H9 (cell line): Measurements from ENCODE around the gene KCNIP1. TPM values are rescaled to one million over a fixed set of nuclear protein-coding genes. Genes with fewer than 3 reads are reported as not detected.

Experiments
- DNase-seq: peaks from one replicate; pipeline ENCODE4 v3.0.0-alpha.2; 2017
- H2AFZ ChIP-seq: one replicate; pipeline ENCODE4 v1.6.1; 2013; ENCODE audit warnings: mild to moderate bottlenecking, low read length, control low read depth, moderate library complexity
- H2AK5ac ChIP-seq: 2 replicates; pipeline ENCODE4 v1.6.1; 2013; ENCODE audit warnings: low read length, control low read depth, mixed read lengths; ENCODE audit not compliant: insufficient read length
- H2BK120ac ChIP-seq: one replicate; pipeline ENCODE4 v1.6.1; 2013; ENCODE audit warnings: low read depth, mild to moderate bottlenecking, low read length, control low read depth, inconsistent platforms; ENCODE audit not compliant: poor library complexity, severe bottlenecking
- H2BK12ac ChIP-seq: 2 replicates; pipeline ENCODE4 v1.6.1; 2013; ENCODE audit warnings: low read length, control low read depth, mixed read lengths, low read depth; ENCODE audit not compliant: insufficient read length
- H2BK15ac ChIP-seq: 2 replicates; pipeline ENCODE4 v1.6.1; 2013; ENCODE audit warnings: low read depth, low read length, control low read depth
- H2BK20ac ChIP-seq: one replicate; pipeline ENCODE4 v1.6.1; 2013; ENCODE audit warnings: low read depth, mild to moderate bottlenecking, low read length, control low read depth, inconsistent platforms; ENCODE audit not compliant: poor library complexity, severe bottlenecking
- H2BK5ac ChIP-seq: 2 replicates; pipeline ENCODE4 v1.6.1; 2013; ENCODE audit warnings: low read length, control low read depth, mixed read lengths; ENCODE audit not compliant: insufficient read length
- H3K14ac ChIP-seq: 2 replicates; pipeline ENCODE4 v1.6.1; 2013; ENCODE audit warnings: low read length, control low read depth; ENCODE audit not compliant: insufficient read depth
- H3K18ac ChIP-seq: 2 replicates; pipeline ENCODE4 v1.6.1; 2013; ENCODE audit warnings: low read depth, mild to moderate bottlenecking, mixed read lengths, low read length, control low read depth; ENCODE audit not compliant: insufficient read length
- H3K23ac ChIP-seq: 2 replicates; pipeline ENCODE4 v1.6.1; 2013; ENCODE audit warnings: low read length, control low read depth, mixed read lengths, low read depth; ENCODE audit not compliant: insufficient read length
- H3K23me2 ChIP-seq: 2 replicates; pipeline ENCODE4 v1.6.1; 2013; ENCODE audit warnings: low read depth, mild to moderate bottlenecking, mixed read lengths, low read length, control low read depth; ENCODE audit not compliant: insufficient read length, poor library complexity, severe bottlenecking
- H3K27ac ChIP-seq: 2 replicates; pipeline ENCODE4 v1.5.1; 2013; ENCODE audit warnings: low read length, control low read depth, mixed read lengths, low read depth; ENCODE audit not compliant: insufficient read length
- H3K27me3 ChIP-seq: 2 replicates; pipeline ENCODE4 v1.6.1; 2013; ENCODE audit warnings: low read length, control low read depth, inconsistent platforms; ENCODE audit not compliant: insufficient read depth
- H3K4ac ChIP-seq: 2 replicates; pipeline ENCODE4 v1.6.1; 2013; ENCODE audit warnings: low read depth, mild to moderate bottlenecking, control low read depth, inconsistent platforms, low read length, moderate library complexity
- H3K4me1 ChIP-seq: 2 replicates; pipeline ENCODE4 v1.6.1; 2013; ENCODE audit warnings: low read length, control low read depth, inconsistent platforms; ENCODE audit not compliant: insufficient read depth
- H3K4me2 ChIP-seq: 2 replicates; pipeline ENCODE4 v1.6.1; 2013; ENCODE audit warnings: low read length, control low read depth, mixed read lengths; ENCODE audit not compliant: insufficient read length, insufficient read depth
- H3K56ac ChIP-seq: 2 replicates; pipeline ENCODE4 v1.6.1; 2013; ENCODE audit warnings: low read depth, mild to moderate bottlenecking, mixed read lengths, low read length, control low read depth; ENCODE audit not compliant: insufficient read length
- H3K79me1 ChIP-seq: 2 replicates; pipeline ENCODE4 v1.6.1; 2013; ENCODE audit warnings: low read depth, mild to moderate bottlenecking, moderate library complexity, low read length, control low read depth, inconsistent platforms; ENCODE audit not compliant: insufficient read depth, poor library complexity, severe bottlenecking
- H3K79me2 ChIP-seq: 2 replicates; pipeline ENCODE4 v1.6.1; 2013; ENCODE audit warnings: low read length, control low read depth, inconsistent platforms; ENCODE audit not compliant: insufficient read depth
- H3K9ac ChIP-seq: 2 replicates; pipeline ENCODE4 v1.6.1; 2013; ENCODE audit warnings: low read length, control low read depth, mixed read lengths; ENCODE audit not compliant: insufficient read length; ENCODE audit errors: extremely low read depth
- H3K9me3 ChIP-seq: one replicate; pipeline ENCODE4 v1.6.1; 2013; ENCODE audit warnings: low read depth, low read length, inconsistent platforms; ENCODE audit not compliant: control insufficient read depth
- H3T11ph ChIP-seq: one replicate; pipeline ENCODE4 v1.6.1; 2013; ENCODE audit warnings: mild to moderate bottlenecking, low read length, control low read depth, inconsistent platforms
- H4K20me1 ChIP-seq: one replicate; pipeline ENCODE4 v1.6.1; 2013; ENCODE audit not compliant: control insufficient read depth, insufficient read length, insufficient read depth
- H4K5ac ChIP-seq: 2 replicates; pipeline ENCODE4 v1.6.1; 2013; ENCODE audit warnings: low read depth, mild to moderate bottlenecking, mixed read lengths, low read length, control low read depth; ENCODE audit not compliant: insufficient read length
- H4K8ac ChIP-seq: replicated peaks from 2 replicates; pipeline ENCODE4 v1.6.1; 2013; ENCODE audit warnings: low read length, control low read depth, mixed read lengths, low read depth; ENCODE audit not compliant: insufficient read length
- H4K91ac ChIP-seq: 2 replicates; pipeline ENCODE4 v1.6.1; 2013; ENCODE audit warnings: low read depth, mild to moderate bottlenecking, moderate library complexity, mixed read lengths, low read length, control low read depth; ENCODE audit not compliant: insufficient read length
- H3K27ac Mint-ChIP-seq, 3 experiments: 2 replicates in 2 of 3; 3 replicates in 1 of 3; pipeline ENCODE4 v1.8.0; 2020 to 2021; ENCODE audit warnings: mixed read lengths in 3 of 3, mild to moderate bottlenecking in 1 of 3, moderate library complexity in 1 of 3
- H3K27me3 Mint-ChIP-seq: 2 replicates; pipeline ENCODE4 v1.8.0; 2021; ENCODE audit warnings: low read depth, mild to moderate bottlenecking, moderate library complexity, mixed read lengths
- H3K36me3 Mint-ChIP-seq, 3 experiments: 2 replicates in 2 of 3; 3 replicates in 1 of 3; pipeline ENCODE4 v1.8.0; 2020 to 2021; ENCODE audit warnings: low read depth in 3 of 3, mixed read lengths in 3 of 3; ENCODE audit not compliant: insufficient read depth in 1 of 3
- H3K4me1 Mint-ChIP-seq, 2 experiments: 2 replicates each; pipeline ENCODE4 v1.8.0; 2020; ENCODE audit warnings: mixed read lengths in 2 of 2
- H3K4me3 Mint-ChIP-seq, 2 experiments: 2 replicates in 1 of 2; 3 replicates in 1 of 2; pipeline ENCODE4 v1.8.0; 2020 to 2021; ENCODE audit warnings: mild to moderate bottlenecking in 2 of 2, mixed read lengths in 2 of 2, moderate library complexity in 1 of 2
- H3K9me3 Mint-ChIP-seq, 2 experiments: 2 replicates in 1 of 2; 3 replicates in 1 of 2; pipeline ENCODE4 v1.8.0; 2020; ENCODE audit warnings: mild to moderate bottlenecking in 2 of 2, mixed read lengths in 2 of 2, moderate library complexity in 1 of 2
- WGBS: extraction: QIAGEN DNeasy Blood & Tissue Kit; methylation state at CpG from one replicate; pipeline ENCODE4 v1.1.7; 2013; ENCODE audit warnings: missing lambda C conversion rate, low lambda C conversion rate, mixed read lengths; ENCODE audit not compliant: insufficient read length; ENCODE audit errors: extremely low coverage; 5-methylcytosine and 5-hydroxymethylcytosine counted together
- total RNA-seq: library from RNA; stranded (reverse); gene quantifications from 2 replicates; pipeline ENCODE4 v1.2.1, GENCODE V29; 2021
- TF ChIP-seq, protein P1 (sequence below): fragments of 200-600 bp; sonication (generic); conservative IDR thresholded peaks from 3 replicates; pipeline ENCODE4 v1.8.0; 2021; ENCODE audit warnings: antibody characterized with exemption, mild to moderate bottlenecking

Gene KCNIP1
- total RNA-seq, 1 experiment from 2014 or later: 0.63 TPM

DNA sequence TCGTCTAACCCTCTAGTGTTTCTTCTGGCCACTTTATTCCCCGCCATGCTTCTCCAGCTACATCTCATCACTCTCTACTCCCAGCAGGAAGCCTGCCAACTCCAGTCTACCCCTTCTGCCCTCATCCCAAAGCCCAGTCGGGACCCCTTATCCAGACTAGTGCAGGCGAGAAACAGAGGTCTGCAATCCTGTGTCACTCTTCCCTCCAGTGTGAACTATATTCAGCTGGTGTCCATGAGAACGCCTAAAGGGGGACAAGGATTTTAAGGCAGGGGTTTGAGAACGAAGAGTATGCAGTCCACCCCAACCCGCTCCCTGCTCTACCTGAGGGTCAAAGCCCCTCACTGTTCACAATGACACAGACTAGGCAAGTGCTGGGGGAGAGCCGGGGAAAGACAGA is 238.0 kb downstream of the KCNIP1 start:
- no peak overlapping the region for H3K56ac ChIP-seq
- no peak overlapping the region for H3K27ac Mint-ChIP-seq
- H4K91ac ChIP-seq: no peak overlapping the region
- H3K36me3 Mint-ChIP-seq: peaks cover 0 to 7% (median 2%) of the 10 kb centered on the region in 3 experiments; a peak in 3 of 7 replicates
- no peak overlapping the region for H3K14ac ChIP-seq
- no CpG with 5 or more reads among the region's 8 CpGs for WGBS
- H3K4me2 ChIP-seq: no peak overlapping the region
- no peaks in the 10 kb centered on the region for H3K27me3 ChIP-seq
- H2BK20ac ChIP-seq: no peak overlapping the region
- peaks cover 4% of the 10 kb centered on the region for H3K23me2 ChIP-seq
- H2AK5ac ChIP-seq: no peak overlapping the region
- H2BK12ac ChIP-seq: no peak overlapping the region
- peaks cover 20% of the 10 kb centered on the region for H3K27me3 Mint-ChIP-seq
- H2AFZ ChIP-seq: no peak overlapping the region
- H3K4me1 ChIP-seq: peaks cover 4% of the 10 kb centered on the region; the same call in 1 of the 2 replicates
- peak; percentile 12 for DNase-seq
- H3K18ac ChIP-seq: no peak overlapping the region
- H3K4me1 Mint-ChIP-seq: peaks cover 55 to 57% of the 10 kb centered on the region in 2 experiments
- no peak overlapping the region for H4K8ac ChIP-seq
- no peak overlapping the region for H3K4me3 Mint-ChIP-seq
- H3K9ac ChIP-seq: no peak overlapping the region
- no peaks in the 10 kb centered on the region for H4K20me1 ChIP-seq
- TF ChIP-seq, protein P1, sequence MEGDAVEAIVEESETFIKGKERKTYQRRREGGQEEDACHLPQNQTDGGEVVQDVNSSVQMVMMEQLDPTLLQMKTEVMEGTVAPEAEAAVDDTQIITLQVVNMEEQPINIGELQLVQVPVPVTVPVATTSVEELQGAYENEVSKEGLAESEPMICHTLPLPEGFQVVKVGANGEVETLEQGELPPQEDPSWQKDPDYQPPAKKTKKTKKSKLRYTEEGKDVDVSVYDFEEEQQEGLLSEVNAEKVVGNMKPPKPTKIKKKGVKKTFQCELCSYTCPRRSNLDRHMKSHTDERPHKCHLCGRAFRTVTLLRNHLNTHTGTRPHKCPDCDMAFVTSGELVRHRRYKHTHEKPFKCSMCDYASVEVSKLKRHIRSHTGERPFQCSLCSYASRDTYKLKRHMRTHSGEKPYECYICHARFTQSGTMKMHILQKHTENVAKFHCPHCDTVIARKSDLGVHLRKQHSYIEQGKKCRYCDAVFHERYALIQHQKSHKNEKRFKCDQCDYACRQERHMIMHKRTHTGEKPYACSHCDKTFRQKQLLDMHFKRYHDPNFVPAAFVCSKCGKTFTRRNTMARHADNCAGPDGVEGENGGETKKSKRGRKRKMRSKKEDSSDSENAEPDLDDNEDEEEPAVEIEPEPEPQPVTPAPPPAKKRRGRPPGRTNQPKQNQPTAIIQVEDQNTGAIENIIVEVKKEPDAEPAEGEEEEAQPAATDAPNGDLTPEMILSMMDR: no peak
- H3K23ac ChIP-seq: no peak overlapping the region
- H3K79me1 ChIP-seq: no peaks in the 10 kb centered on the region
- H3K79me2 ChIP-seq: no peaks in the 10 kb centered on the region
- no peak overlapping the region for H3K27ac ChIP-seq
- no peak overlapping the region for H3K4ac ChIP-seq
- no peak overlapping the region for H3T11ph ChIP-seq
- H2BK15ac ChIP-seq: no peak overlapping the region
- H3K9me3 ChIP-seq: no peaks in the 10 kb centered on the region
- no peak overlapping the region for H2BK120ac ChIP-seq
- no peak overlapping the region for H4K5ac ChIP-seq
- H2BK5ac ChIP-seq: no peak overlapping the region
- H3K9me3 Mint-ChIP-seq: peaks cover 0 to 8% of the 10 kb centered on the region in 2 experiments; a peak in 3 of 5 replicates
